Trophoblast cell (in vitro differentiated cells and primary cell): ENCODE results near the gene SPATA17.

Experiments
- DNase-seq, 2 donors: peaks; one replicate each; pipeline ENCODE4 v3.0.0-alpha.2; 2016
- H2AFZ ChIP-seq: 2 replicates; pipeline ENCODE4 v1.6.1; 2013; ENCODE audit warnings: low read length, moderate library complexity, mild to moderate bottlenecking; ENCODE audit not compliant: insufficient read depth, poor library complexity
- H2AK5ac ChIP-seq: 2 replicates; pipeline ENCODE4 v1.6.1; 2013; ENCODE audit warnings: mild to moderate bottlenecking, low read length
- H2BK120ac ChIP-seq: 2 replicates; pipeline ENCODE4 v1.6.1; 2013; ENCODE audit warnings: low read length, mild to moderate bottlenecking, moderate library complexity; ENCODE audit not compliant: insufficient read depth, poor library complexity
- H2BK12ac ChIP-seq: 2 replicates; pipeline ENCODE4 v1.6.1; 2013; ENCODE audit warnings: mild to moderate bottlenecking, low read length, moderate library complexity
- H2BK5ac ChIP-seq: 2 replicates; pipeline ENCODE4 v1.6.1; 2013; ENCODE audit warnings: low read length, low read depth, moderate library complexity, mild to moderate bottlenecking; ENCODE audit not compliant: poor library complexity
- H3K14ac ChIP-seq: 2 replicates; pipeline ENCODE4 v1.6.1; 2013; ENCODE audit warnings: mild to moderate bottlenecking, low read length
- H3K18ac ChIP-seq: 2 replicates; pipeline ENCODE4 v1.6.1; 2013; ENCODE audit warnings: mild to moderate bottlenecking, low read length
- H3K23ac ChIP-seq: 2 replicates; pipeline ENCODE4 v1.6.1; 2013; ENCODE audit warnings: low read length
- H3K27ac ChIP-seq: 2 replicates; pipeline ENCODE4 v1.5.1; 2013; ENCODE audit warnings: low read depth, mild to moderate bottlenecking, inconsistent platforms, low read length, moderate library complexity
- H3K27me3 ChIP-seq: 2 replicates; pipeline ENCODE4 v1.6.1; 2013; ENCODE audit warnings: inconsistent platforms, mild to moderate bottlenecking, low read length, moderate library complexity; ENCODE audit not compliant: insufficient read depth
- H3K36me3 ChIP-seq, 2 experiments: 1 replicate in 1 of 2; 2 replicates in 1 of 2; pipeline ENCODE4 v1.6.1; 2013; ENCODE audit warnings: low read length in 2 of 2, mild to moderate bottlenecking in 2 of 2, moderate library complexity in 1 of 2; ENCODE audit not compliant: insufficient read depth in 2 of 2, control insufficient read depth in 1 of 2
- H3K4ac ChIP-seq: 2 replicates; pipeline ENCODE4 v1.6.1; 2013; ENCODE audit warnings: low read depth, mild to moderate bottlenecking, low read length, moderate library complexity
- H3K4me1 ChIP-seq, 2 experiments: 1 replicate in 1 of 2; 2 replicates in 1 of 2; pipeline ENCODE4 v1.6.1; 2013; ENCODE audit warnings: low read length in 2 of 2, mild to moderate bottlenecking in 2 of 2, moderate library complexity in 1 of 2; ENCODE audit not compliant: insufficient read depth in 2 of 2, control insufficient read depth in 1 of 2
- H3K4me2 ChIP-seq: 2 replicates; pipeline ENCODE4 v1.6.1; 2013; ENCODE audit warnings: inconsistent platforms, mild to moderate bottlenecking, low read length, moderate library complexity
- H3K4me3 ChIP-seq: 2 replicates; pipeline ENCODE4 v1.5.1; 2013; ENCODE audit warnings: mild to moderate bottlenecking, low read depth, low read length, inconsistent platforms
- H3K79me1 ChIP-seq: one replicate; pipeline ENCODE4 v1.6.1; 2013; ENCODE audit warnings: low read length
- H3K79me2 ChIP-seq: 2 replicates; pipeline ENCODE4 v1.6.1; 2013; ENCODE audit warnings: low read length, mild to moderate bottlenecking; ENCODE audit not compliant: control insufficient read depth, insufficient read depth, poor library complexity
- H3K9ac ChIP-seq: 2 replicates; pipeline ENCODE4 v1.6.1; 2013; ENCODE audit warnings: mild to moderate bottlenecking, low read length
- H3K9me3 ChIP-seq: 2 replicates; pipeline ENCODE4 v1.6.1; 2013; ENCODE audit warnings: low read depth, mild to moderate bottlenecking, control low read depth, inconsistent platforms, low read length; ENCODE audit not compliant: insufficient read depth
- H4K12ac ChIP-seq: 2 replicates; pipeline ENCODE4 v1.6.1; 2013; ENCODE audit warnings: low read depth, mild to moderate bottlenecking, low read length, moderate library complexity
- H4K8ac ChIP-seq: 2 replicates; pipeline ENCODE4 v1.6.1; 2013; ENCODE audit warnings: low read depth, mild to moderate bottlenecking, low read length, moderate library complexity
- H4K91ac ChIP-seq: one replicate; pipeline ENCODE4 v1.6.1; 2013; ENCODE audit warnings: low read depth, mild to moderate bottlenecking, low read length, moderate library complexity
- WGBS: extraction: QIAGEN DNeasy Blood & Tissue Kit; methylation state at CpG from one replicate; pipeline ENCODE4 v1.1.7; 2013; ENCODE audit warnings: missing lambda C conversion rate; ENCODE audit not compliant: insufficient read length, insufficient coverage; ENCODE audit errors: extremely low coverage; 5-methylcytosine and 5-hydroxymethylcytosine counted together

Gene SPATA17

DNA sequence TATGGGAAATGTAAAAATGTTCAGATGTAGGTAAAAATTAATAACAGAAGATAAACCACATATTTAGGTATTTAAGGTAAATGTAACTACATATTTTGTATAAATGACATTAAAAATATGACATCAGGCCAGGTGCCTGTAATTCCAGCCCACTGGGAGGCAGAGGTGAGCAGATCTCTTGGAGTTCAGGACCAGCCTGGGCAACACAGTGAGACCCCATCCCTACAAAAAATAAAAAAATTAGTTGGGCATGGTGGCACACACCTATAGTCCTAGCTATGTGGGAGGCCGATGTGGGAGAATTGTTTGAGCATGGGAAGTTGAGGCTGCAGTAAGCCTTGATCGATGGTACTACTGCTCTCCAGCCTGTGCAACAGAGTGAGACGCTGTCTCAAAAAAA, 216.5 kb downstream of the SPATA17 start:
- H3K4ac ChIP-seq = no peak overlapping the region
- no peaks in the 10 kb centered on the region for H3K79me2 ChIP-seq
- no peaks in the 10 kb centered on the region for H3K79me1 ChIP-seq
- no peak overlapping the region for H2AFZ ChIP-seq
- H3K23ac ChIP-seq = no peak overlapping the region
- H2BK12ac ChIP-seq = no peak overlapping the region
- no peak overlapping the region for H3K4me2 ChIP-seq
- no peak for DNase-seq
- no peak overlapping the region for H4K91ac ChIP-seq
- H4K12ac ChIP-seq = no peak overlapping the region
- H3K36me3 ChIP-seq = no peaks in the 10 kb centered on the region
- H3K9ac ChIP-seq = no peak overlapping the region
- no peak overlapping the region for H2BK5ac ChIP-seq
- H3K27me3 ChIP-seq = no peaks in the 10 kb centered on the region
- no peak overlapping the region for H3K4me3 ChIP-seq
- H4K8ac ChIP-seq = no peak overlapping the region
- H3K4me1 ChIP-seq = no peaks in the 10 kb centered on the region
- H2BK120ac ChIP-seq = no peak overlapping the region
- H3K18ac ChIP-seq = no peak overlapping the region
- H2AK5ac ChIP-seq = no peak overlapping the region
- H3K14ac ChIP-seq = no peak overlapping the region
- no CpG with 5 or more reads among the region's 3 CpGs for WGBS
- H3K9me3 ChIP-seq = no peaks in the 10 kb centered on the region
- no peak overlapping the region for H3K27ac ChIP-seq

DNA sequence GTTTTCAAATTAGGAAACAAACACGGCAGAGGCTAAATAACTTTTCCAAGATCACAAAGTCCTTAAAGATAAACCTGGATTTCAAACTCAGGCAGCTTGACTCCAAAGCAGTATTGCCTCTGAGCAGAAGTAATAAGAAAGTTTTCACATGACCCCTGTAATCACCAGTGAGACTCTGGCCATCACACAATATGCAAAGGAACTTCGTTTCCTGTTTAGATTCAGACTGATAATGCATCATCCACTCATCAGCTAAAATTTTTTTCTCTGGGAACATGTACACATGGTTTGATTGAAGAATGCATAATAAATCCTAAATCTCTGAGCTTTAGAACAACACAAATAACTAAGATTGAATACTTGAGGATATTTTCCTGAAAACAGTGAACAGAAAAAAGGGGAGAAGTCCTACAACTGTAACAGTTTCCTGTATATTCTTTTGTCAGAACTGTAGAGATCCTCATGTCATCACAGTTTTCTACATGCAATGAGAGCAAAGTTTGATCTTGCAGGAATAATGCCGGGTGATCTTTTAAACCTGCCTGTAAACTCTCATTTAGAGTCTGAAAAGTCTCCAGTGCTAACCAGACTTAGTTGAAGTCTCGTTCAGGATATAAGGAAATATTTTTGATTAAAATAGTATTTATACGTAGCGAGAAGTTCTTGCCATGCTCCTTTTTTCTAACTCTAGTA, 225.3 kb downstream of the SPATA17 start:
- no CpG with 5 or more reads among the region's 6 CpGs for WGBS
- no peak overlapping the region for H4K91ac ChIP-seq
- DNase-seq = peak in 1 of 2 donors; percentile 29

DNA sequence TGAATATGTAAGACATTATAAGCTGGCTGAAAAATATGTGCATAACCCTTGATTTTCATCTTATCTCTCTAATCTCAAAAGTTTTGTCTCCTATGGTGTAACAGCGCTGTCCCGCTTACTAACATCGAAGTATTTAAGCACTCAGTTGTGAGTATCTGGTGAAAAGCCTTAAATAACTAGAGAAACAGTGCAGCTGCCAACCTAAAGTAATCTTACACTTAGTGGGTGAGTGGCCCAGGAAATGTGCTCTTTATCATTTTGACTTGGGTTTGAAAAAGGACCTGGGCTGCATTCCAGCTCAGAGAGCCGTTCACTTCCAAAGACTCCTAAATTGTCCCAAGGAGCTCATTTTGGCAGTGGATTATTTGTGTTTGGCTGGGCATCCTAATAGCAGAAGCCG, 225.9 kb downstream of the SPATA17 start:
- Histone ChIP-seq H4K8ac (no peak overlapping the region), H3K9ac (no peak overlapping the region), H3K36me3 (no peaks in the 10 kb centered on the region), H3K23ac (no peak overlapping the region), H2AK5ac (no peak overlapping the region), H3K18ac (no peak overlapping the region), H2BK120ac (no peak overlapping the region), H4K12ac (no peak overlapping the region), H3K79me1 (no peaks in the 10 kb centered on the region), H3K27me3 (no peaks in the 10 kb centered on the region), H3K27ac (no peak overlapping the region), H4K91ac (no peak overlapping the region), H3K9me3 (no peaks in the 10 kb centered on the region), H2AFZ (no peak overlapping the region), H2BK12ac (no peak overlapping the region), H3K4ac (no peak overlapping the region), H3K4me2 (no peak overlapping the region), H3K79me2 (no peaks in the 10 kb centered on the region), H3K4me1 (no peaks in the 10 kb centered on the region), H3K14ac (no peak overlapping the region), H3K4me3 (no peak overlapping the region), H2BK5ac (no peak overlapping the region)
- peak; percentile 59 to 90 for DNase-seq
- WGBS = no CpG with 5 or more reads among the region's 5 CpGs

More for the DNA sequence above, 225.3 kb downstream of the SPATA17 start:
- no peak overlapping the region for H3K23ac ChIP-seq
- no peaks in the 10 kb centered on the region for H3K79me1 ChIP-seq
- H3K9me3 ChIP-seq = no peaks in the 10 kb centered on the region
- no peak overlapping the region for H3K4me3 ChIP-seq
- H3K4me2 ChIP-seq = no peak overlapping the region
- H2BK120ac ChIP-seq = no peak overlapping the region
- no peak overlapping the region for H3K4ac ChIP-seq
- no peaks in the 10 kb centered on the region for H3K36me3 ChIP-seq
- no peak overlapping the region for H3K14ac ChIP-seq
- no peak overlapping the region for H4K12ac ChIP-seq
- no peak overlapping the region for H2AK5ac ChIP-seq
- H3K79me2 ChIP-seq = no peaks in the 10 kb centered on the region
- no peaks in the 10 kb centered on the region for H3K4me1 ChIP-seq
- H2BK12ac ChIP-seq = no peak overlapping the region
- H2BK5ac ChIP-seq = no peak overlapping the region
- H4K8ac ChIP-seq = no peak overlapping the region
- no peaks in the 10 kb centered on the region for H3K27me3 ChIP-seq
- H3K27ac ChIP-seq = no peak overlapping the region
- H2AFZ ChIP-seq = no peak overlapping the region
- no peak overlapping the region for H3K18ac ChIP-seq
- no peak overlapping the region for H3K9ac ChIP-seq

DNA sequence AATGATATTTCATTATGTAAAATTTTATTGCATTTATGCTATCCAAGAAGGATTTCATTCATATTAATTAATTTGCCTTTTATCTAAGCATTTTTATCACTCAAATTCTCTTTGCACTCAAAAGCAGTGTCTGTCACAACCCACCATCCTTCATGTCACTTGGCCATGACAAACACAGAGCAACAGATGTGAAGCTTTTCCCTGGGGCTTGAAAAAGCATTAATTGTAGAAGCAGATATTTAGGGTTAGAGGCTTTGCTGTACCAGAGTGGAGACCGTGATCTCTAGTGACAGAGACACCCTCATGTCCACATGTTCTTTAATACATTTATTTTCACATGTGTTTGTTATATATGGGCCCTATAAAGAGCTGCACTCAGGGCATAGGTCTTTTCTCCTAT, 230.5 kb downstream of the SPATA17 start:
- Histone ChIP-seq H3K4me2 (no peak overlapping the region), H3K18ac (no peak overlapping the region), H4K12ac (no peak overlapping the region), H3K27ac (no peak overlapping the region), H4K8ac (no peak overlapping the region), H3K79me1 (no peaks in the 10 kb centered on the region), H3K14ac (no peak overlapping the region), H3K79me2 (no peaks in the 10 kb centered on the region), H3K4me1 (no peaks in the 10 kb centered on the region), H3K27me3 (no peaks in the 10 kb centered on the region), H2AK5ac (no peak overlapping the region), H2AFZ (no peak overlapping the region), H3K4me3 (no peak overlapping the region), H3K23ac (no peak overlapping the region), H3K36me3 (no peaks in the 10 kb centered on the region), H2BK12ac (no peak overlapping the region), H2BK5ac (no peak overlapping the region), H3K4ac (no peak overlapping the region), H2BK120ac (no peak overlapping the region), H3K9ac (no peak overlapping the region), H3K9me3 (no peaks in the 10 kb centered on the region), H4K91ac (no peak overlapping the region)
- no CpG with 5 or more reads among the region's 1 CpG for WGBS
- no peak for DNase-seq
